ENCODE data around the gene HACD2.

The HACD2 gene

DNA sequence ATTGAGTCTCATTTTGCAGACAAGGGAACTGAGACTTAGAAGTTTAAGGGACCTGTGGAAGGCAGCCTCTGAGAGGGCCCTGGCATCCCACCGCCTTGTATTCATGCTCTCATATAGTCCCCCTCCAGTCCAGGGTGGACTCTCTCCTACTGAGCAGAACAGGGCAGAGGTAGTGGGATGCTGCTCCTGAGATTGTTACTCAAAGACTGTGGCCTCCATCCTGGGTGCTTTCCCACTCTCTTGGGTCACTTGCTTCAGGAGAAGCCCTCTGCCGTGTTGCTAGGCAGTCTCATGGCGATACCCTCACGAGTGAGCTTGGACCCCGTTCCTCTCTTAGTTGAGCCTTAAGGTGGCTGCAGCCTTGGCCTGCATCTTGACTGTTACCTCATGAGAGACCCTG lies 113.7 kb downstream of the HACD2 start:
- Histone ChIP-seq H3K9me3 (ENCODE audit: control insufficient read depth, insufficient read depth, low read depth, low read length) (no peaks in the 10 kb centered on the region), H3K36me3 (ENCODE audit: control insufficient read depth in 2 of 2, insufficient read depth in 1 of 2, low read length in 2 of 2) (no peaks in the 10 kb centered on the region), H3K4me1 (ENCODE audit: control insufficient read depth, insufficient read depth, low read length) (no peaks in the 10 kb centered on the region), H3K27ac (ENCODE audit: extremely low read depth, low read depth, low read length) (no peak overlapping the region), H3K4me3 (ENCODE audit: low read depth, low read length) (no peak overlapping the region)
- CTCF ChIA-PET = no interaction called here
- TF ChIP-seq ZNF544 (tag by site-specific recombination; IDR thresholded peaks at IDR 0.05) (no peak), ZNF501 (tag by site-specific recombination; IDR thresholded peaks at IDR 0.05) (no peak), ZNF416 (tag by site-specific recombination; IDR thresholded peaks at IDR 0.05) (no peak), ZNF184 (tag by site-specific recombination; IDR thresholded peaks at IDR 0.05) (no peak), ZNF174 (tag by site-specific recombination; IDR thresholded peaks at IDR 0.05) (no peak), ZNF23 (tag by site-specific recombination; IDR thresholded peaks at IDR 0.05; ENCODE audit: borderline replicate concordance) (no peak), ZNF175 (tag by site-specific recombination; IDR thresholded peaks at IDR 0.05) (no peak), KLF10 (tag by site-specific recombination; IDR thresholded peaks at IDR 0.05) (no peak), ZNF112 (tag by site-specific recombination; IDR thresholded peaks at IDR 0.05) (no peak), ZNF10 (tag by site-specific recombination; IDR thresholded peaks at IDR 0.05) (no peak), ZNF394 (tag by site-specific recombination; IDR thresholded peaks at IDR 0.05; ENCODE audit: borderline replicate concordance) (no peak), IKZF3 (tag by site-specific recombination; IDR thresholded peaks at IDR 0.05) (no peak), ZNF404 (tag by site-specific recombination; IDR thresholded peaks at IDR 0.05) (no peak), YY1 (tag by site-specific recombination; IDR thresholded peaks at IDR 0.05) (no peak)
- TF ChIP-seq, protein P1, sequence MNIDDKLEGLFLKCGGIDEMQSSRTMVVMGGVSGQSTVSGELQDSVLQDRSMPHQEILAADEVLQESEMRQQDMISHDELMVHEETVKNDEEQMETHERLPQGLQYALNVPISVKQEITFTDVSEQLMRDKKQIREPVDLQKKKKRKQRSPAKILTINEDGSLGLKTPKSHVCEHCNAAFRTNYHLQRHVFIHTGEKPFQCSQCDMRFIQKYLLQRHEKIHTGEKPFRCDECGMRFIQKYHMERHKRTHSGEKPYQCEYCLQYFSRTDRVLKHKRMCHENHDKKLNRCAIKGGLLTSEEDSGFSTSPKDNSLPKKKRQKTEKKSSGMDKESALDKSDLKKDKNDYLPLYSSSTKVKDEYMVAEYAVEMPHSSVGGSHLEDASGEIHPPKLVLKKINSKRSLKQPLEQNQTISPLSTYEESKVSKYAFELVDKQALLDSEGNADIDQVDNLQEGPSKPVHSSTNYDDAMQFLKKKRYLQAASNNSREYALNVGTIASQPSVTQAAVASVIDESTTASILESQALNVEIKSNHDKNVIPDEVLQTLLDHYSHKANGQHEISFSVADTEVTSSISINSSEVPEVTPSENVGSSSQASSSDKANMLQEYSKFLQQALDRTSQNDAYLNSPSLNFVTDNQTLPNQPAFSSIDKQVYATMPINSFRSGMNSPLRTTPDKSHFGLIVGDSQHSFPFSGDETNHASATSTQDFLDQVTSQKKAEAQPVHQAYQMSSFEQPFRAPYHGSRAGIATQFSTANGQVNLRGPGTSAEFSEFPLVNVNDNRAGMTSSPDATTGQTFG (tag by site-specific recombination; IDR thresholded peaks at IDR 0.05; ENCODE audit: borderline replicate concordance) = no peak
- TF ChIP-seq, protein P2, sequence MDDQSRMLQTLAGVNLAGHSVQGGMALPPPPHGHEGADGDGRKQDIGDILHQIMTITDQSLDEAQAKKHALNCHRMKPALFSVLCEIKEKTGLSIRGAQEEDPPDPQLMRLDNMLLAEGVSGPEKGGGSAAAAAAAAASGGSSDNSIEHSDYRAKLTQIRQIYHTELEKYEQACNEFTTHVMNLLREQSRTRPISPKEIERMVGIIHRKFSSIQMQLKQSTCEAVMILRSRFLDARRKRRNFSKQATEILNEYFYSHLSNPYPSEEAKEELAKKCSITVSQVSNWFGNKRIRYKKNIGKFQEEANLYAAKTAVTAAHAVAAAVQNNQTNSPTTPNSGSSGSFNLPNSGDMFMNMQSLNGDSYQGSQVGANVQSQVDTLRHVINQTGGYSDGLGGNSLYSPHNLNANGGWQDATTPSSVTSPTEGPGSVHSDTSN (CRISPR knock-in tag; IDR thresholded peaks at IDR 0.05) = no peak
- POLR2A ChIA-PET = no interaction called here

DNA sequence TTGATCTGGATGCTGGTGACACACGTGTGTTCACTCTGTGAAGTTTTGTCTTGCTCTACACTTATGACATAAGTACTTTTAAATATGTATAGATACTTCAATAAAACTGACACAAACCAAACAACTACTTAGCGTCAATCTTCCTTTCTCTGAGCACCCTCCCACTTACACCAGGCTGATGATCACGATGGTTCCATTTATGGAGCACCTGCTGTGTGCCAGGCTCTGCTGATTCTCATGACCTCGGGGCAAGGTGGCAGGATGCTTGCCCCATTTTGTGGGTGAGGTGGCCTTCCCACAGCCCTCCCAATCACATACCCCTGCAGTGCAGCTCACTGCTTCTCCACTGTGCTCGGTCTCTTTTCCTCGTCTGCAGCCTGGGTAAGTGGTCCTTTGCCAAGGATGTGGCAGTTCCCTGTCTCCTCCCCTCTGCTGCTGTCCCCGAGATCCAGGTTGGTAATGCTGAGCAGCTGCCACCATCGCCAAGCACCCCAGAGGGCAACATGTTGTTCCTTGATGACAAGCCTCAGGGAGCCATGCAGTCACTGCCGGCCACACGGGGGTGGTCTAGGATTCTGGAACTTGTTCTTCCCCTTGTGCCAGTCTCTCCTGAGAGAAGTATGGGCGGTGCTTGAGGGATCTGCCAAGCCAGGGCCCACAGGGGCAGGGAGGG lies 115.4 kb downstream of the HACD2 start:
- H3K36me3 ChIP-seq (ENCODE audit: control insufficient read depth in 2 of 2, insufficient read depth in 1 of 2, low read length in 2 of 2) = no peaks in the 10 kb centered on the region
- H3K4me1 ChIP-seq (ENCODE audit: control insufficient read depth, insufficient read depth, low read length) = no peaks in the 10 kb centered on the region
- TF ChIP-seq, protein P3, sequence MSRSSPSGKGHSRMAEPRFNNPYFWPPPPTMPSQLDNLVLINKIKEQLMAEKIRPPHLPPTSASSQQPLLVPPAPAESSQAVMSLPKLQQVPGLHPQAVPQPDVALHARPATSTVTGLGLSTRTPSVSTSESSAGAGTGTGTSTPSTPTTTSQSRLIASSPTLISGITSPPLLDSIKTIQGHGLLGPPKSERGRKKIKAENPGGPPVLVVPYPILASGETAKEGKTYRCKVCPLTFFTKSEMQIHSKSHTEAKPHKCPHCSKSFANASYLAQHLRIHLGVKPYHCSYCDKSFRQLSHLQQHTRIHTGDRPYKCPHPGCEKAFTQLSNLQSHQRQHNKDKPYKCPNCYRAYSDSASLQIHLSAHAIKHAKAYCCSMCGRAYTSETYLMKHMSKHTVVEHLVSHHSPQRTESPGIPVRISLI (tag by site-specific recombination; IDR thresholded peaks at IDR 0.05) = no peak
- TF ChIP-seq ZIC2 (tag by site-specific recombination; IDR thresholded peaks at IDR 0.05) = 0 out of 2 replicates have a peak, but pooled peaks have one; percentile 16
- ChIA-PET POLR2A (no interaction called here), CTCF (no interaction called here)
- H3K4me3 ChIP-seq (ENCODE audit: low read depth, low read length) = no peak overlapping the region
- no peaks in the 10 kb centered on the region for H3K9me3 ChIP-seq (ENCODE audit: control insufficient read depth, insufficient read depth, low read depth, low read length)
- H3K27ac ChIP-seq (ENCODE audit: extremely low read depth, low read depth, low read length) = no peak overlapping the region

DNA sequence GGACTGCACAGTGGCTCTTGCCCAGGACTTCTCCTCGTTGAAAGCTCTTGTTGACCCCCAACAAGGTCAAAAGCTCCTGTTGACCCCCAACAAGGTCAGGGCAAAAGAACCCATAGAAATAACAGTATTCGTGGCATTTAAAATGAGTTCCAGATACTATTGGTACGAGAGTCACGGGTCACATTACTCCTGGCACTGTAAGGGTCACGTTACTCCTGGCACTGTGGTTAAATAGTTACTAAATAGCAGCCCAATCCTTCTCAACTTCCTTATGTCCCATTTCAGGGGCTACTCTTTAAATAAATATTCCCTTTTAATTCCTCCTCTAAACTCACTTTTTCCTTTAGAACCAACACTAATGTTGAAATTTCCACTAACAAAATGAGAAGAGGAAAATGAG lies 117.8 kb downstream of the HACD2 start:
- no peaks in the 10 kb centered on the region for H3K36me3 ChIP-seq (ENCODE audit: control insufficient read depth in 2 of 2, insufficient read depth in 1 of 2, low read length in 2 of 2)
- POLR2A ChIA-PET = no interaction called here
- no peak for TF ChIP-seq IKZF3 (tag by site-specific recombination; IDR thresholded peaks at IDR 0.05)
- TF ChIP-seq, protein P4, sequence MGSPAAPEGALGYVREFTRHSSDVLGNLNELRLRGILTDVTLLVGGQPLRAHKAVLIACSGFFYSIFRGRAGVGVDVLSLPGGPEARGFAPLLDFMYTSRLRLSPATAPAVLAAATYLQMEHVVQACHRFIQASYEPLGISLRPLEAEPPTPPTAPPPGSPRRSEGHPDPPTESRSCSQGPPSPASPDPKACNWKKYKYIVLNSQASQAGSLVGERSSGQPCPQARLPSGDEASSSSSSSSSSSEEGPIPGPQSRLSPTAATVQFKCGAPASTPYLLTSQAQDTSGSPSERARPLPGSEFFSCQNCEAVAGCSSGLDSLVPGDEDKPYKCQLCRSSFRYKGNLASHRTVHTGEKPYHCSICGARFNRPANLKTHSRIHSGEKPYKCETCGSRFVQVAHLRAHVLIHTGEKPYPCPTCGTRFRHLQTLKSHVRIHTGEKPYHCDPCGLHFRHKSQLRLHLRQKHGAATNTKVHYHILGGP (tag by site-specific recombination; IDR thresholded peaks at IDR 0.05) = no peak
- TF ChIP-seq OVOL3 (tag by site-specific recombination; IDR thresholded peaks at IDR 0.05) = no peak
- TF ChIP-seq, protein P5, sequence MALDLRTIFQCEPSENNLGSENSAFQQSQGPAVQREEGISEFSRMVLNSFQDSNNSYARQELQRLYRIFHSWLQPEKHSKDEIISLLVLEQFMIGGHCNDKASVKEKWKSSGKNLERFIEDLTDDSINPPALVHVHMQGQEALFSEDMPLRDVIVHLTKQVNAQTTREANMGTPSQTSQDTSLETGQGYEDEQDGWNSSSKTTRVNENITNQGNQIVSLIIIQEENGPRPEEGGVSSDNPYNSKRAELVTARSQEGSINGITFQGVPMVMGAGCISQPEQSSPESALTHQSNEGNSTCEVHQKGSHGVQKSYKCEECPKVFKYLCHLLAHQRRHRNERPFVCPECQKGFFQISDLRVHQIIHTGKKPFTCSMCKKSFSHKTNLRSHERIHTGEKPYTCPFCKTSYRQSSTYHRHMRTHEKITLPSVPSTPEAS (tag by site-specific recombination; IDR thresholded peaks at IDR 0.05) = no peak
- TF ChIP-seq ZNF501 (tag by site-specific recombination; IDR thresholded peaks at IDR 0.05) = no peak
- TF ChIP-seq SCRT2 (tag by site-specific recombination; IDR thresholded peaks at IDR 0.05) = no peak
- TF ChIP-seq ZNF146 (tag by site-specific recombination; IDR thresholded peaks at IDR 0.05) = no peak
- no peak for TF ChIP-seq GLIS1 (tag by site-specific recombination; IDR thresholded peaks at IDR 0.05)

More for the DNA sequence above, 117.8 kb downstream of the HACD2 start:
- CTCF ChIA-PET = interaction anchor here (0.6 kb wide), 1 partner anchor 229 kb away, joined by 6 read pairs; no protein-coding TSS in a partner anchor
- Histone ChIP-seq H3K4me1 (ENCODE audit: control insufficient read depth, insufficient read depth, low read length) (no peaks in the 10 kb centered on the region), H3K9me3 (ENCODE audit: control insufficient read depth, insufficient read depth, low read depth, low read length) (no peaks in the 10 kb centered on the region), H3K4me3 (ENCODE audit: low read depth, low read length) (no peak overlapping the region), H3K27ac (ENCODE audit: extremely low read depth, low read depth, low read length) (no peak overlapping the region)

Data from HEK293 (cell line).